Measurements from ENCODE around the gene CAMK2G. TPM values are rescaled to one million over a fixed set of nuclear protein-coding genes. Genes with fewer than 3 reads are reported as not detected.

Gene CAMK2G
- total RNA-seq, 2 donors from 2014 or later, result 26.2 to 39.7 TPM

DNA sequence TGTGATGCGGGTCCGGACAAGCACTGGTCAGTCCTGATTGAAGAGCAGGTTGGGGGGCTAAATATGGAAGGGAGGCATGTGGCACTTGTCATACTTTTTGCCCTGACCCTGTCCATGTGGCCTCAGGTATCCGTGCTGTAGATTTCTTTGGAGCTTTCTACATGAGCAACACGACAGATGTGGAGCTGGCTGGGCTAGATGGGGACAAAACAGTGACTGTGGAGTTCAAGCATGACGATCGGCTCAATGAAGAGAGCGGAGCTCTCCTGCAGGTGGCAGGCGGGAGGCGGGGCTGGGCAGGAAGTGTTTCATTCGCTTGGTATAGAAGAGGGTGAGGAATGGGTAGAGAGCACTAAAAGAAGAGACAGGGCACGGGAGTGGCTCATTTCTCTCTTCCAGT lies 105.5 kb downstream of the CAMK2G start:
- Mint-ChIP-seq H3K9me3 (no peaks in the 10 kb centered on the region), H3K36me3 (peaks cover 36 to 69% of the 10 kb centered on the region in 2 donors), H3K27ac (peak overlapping the region; percentile 17 to 70)
- DNase-seq (ENCODE audit: low spot score in 2 of 2) (peak in 1 of 2 donors; percentile 59), ATAC-seq (no peak)

DNA sequence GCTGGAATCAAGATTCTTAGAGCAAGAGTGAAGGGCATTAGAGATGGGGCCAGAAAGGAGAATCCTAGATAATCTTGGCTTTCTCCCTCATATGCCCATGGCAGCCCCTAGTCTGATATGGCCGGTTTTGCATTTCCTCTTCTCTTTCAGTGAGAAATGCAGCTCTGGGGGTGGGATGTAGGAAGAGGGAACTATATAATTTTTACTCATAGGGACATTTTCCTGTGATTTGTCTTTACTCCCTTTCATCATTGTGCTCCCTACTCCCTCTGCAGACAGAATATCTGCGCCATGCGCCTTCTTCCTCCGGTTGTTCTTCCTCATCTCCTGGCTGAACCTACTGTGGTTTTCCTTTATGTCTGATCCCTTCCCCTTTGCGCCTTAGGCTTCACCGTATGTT lies 109.3 kb downstream of the CAMK2G start:
- ATAC-seq, result no peak
- H3K27ac Mint-ChIP-seq, result peak overlapping the region in 1 of 2 donors; percentile 11
- DNase-seq (ENCODE audit: low spot score in 2 of 2), result no peak
- no peaks in the 10 kb centered on the region for H3K9me3 Mint-ChIP-seq
- H3K36me3 Mint-ChIP-seq, result peaks cover 22 to 62% of the 10 kb centered on the region in 2 donors

DNA sequence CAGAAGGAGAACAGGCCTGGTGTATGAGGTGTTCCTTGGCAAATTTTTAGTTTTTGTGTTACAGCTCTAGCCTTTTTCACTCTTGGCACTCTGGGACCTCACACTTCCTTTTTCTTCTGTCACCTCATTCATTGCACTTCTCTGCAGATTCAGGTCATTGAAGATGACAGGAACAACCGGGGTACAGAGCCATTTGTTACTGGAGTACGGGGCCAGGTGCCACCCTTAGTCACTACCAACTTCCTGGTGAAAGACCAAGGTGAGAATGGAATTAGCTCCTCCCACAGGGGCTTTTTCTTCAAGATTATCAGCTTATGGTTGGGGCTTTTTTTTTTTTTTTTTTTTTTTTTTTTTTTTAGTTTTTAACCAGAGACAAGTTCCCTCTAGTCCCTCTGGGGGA lies 111.0 kb downstream of the CAMK2G start:
- ATAC-seq (peak; percentile 7 to 31), DNase-seq (ENCODE audit: low spot score in 2 of 2) (no peak)
- Mint-ChIP-seq H3K36me3 (peaks cover 11 to 52% of the 10 kb centered on the region in 2 donors), H3K9me3 (no peaks in the 10 kb centered on the region), H3K27ac (peak overlapping the region; percentile 36 to 76)

DNA sequence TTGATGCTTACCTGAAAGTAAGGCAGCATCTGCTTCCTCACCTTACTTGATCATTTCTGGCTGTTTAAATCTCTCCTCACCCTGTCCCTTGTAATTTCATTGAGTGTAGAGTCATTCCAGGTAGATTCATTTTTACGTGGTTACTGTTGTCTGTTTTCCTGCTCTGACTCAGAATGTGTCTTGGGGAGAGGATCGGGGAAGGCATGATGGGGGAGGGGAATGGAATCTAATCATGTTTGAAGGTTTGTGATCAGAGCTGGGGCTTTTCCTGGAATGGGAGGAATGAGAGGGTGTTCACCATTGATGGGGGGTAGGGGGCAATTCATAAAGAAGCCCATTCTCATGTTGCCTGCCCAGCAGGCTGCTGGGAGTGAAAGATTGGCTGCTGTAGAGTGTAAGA lies 111.4 kb downstream of the CAMK2G start:
- peaks cover 11 to 49% of the 10 kb centered on the region in 2 donors for H3K36me3 Mint-ChIP-seq
- DNase-seq (ENCODE audit: low spot score in 2 of 2) (no peak), ATAC-seq (peak; percentile 60 to 72)

More for the DNA sequence above, 111.4 kb downstream of the CAMK2G start:
- Mint-ChIP-seq H3K9me3 (no peaks in the 10 kb centered on the region), H3K27ac (peak overlapping the region; percentile 33 to 76)

Other genes with a start within 250 kb of the CAMK2G start
- gene MYOZ1, start 233.1 kb downstream of the CAMK2G start, total RNA-seq, result not detected
- gene SYNPO2L, start 218.5 kb downstream of the CAMK2G start, total RNA-seq, result not detected
- 10 to 100 TPM in 1 of 2 donors, 1 to 10 TPM in 1; 5.5 to 10.3 TPM for gene AGAP5, start 176.4 kb downstream of the CAMK2G start, total RNA-seq
- gene SEC24C, start 130.2 kb downstream of the CAMK2G start, total RNA-seq, result 100 to 1,000 TPM; 101 TPM
- 10 to 100 TPM; 26.7 to 28.7 TPM for gene CHCHD1, start 92.5 kb downstream of the CAMK2G start, total RNA-seq
- gene ZSWIM8, start 88.9 kb downstream of the CAMK2G start, total RNA-seq, result 100 to 1,000 TPM in 1 of 2 donors, 10 to 100 TPM in 1; 56.7 to 118 TPM
- 10 to 100 TPM; 66.1 to 76.9 TPM for gene NDST2, start 63.0 kb downstream of the CAMK2G start, total RNA-seq
- under 1 TPM; 0.14 to 0.39 TPM for gene PLAU, start 36.6 kb upstream of the CAMK2G start, total RNA-seq
- gene VCL, start 123.6 kb upstream of the CAMK2G start, total RNA-seq, result 10 to 100 TPM in 1 of 2 donors, 1 to 10 TPM in 1; 9.7 to 15.6 TPM